HG02763 (cell line): ENCODE results near the gene CSMD2.

Experiments used
- ATAC-seq: cut with Tn5 transposase; IDR thresholded peaks from one replicate; pipeline ENCODE4 v1.9.1; 2021; ENCODE audit warnings: mild to moderate bottlenecking, moderate library complexity; ENCODE audit not compliant: unreplicated experiment

The CSMD2 gene

GRCh38 chr1:33725037-33725436 lies 440.0 kb downstream of the CSMD2 start:
- ATAC-seq = no peak

DNA sequence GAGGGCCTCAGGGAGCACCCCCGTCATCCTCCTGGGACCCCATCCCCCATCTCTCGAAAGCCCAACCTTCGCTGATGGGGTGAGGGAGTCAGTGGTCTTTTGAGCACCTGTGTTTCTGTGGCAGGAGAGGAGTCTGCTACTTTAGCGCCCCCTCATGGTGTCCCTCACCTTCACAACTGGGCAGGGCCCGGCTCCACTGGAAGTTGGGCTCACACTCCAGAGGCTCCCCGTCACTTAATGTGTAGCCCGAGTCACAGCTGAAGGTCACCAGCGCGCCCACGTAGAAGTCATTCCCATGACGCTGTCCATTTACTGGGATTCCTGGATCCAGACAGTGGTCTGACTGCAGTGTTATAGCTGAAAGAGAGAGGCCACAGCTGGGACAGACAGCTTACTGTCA lies 440.7 kb downstream of the CSMD2 start:
- no peak for ATAC-seq

GRCh38 chr1:33723251-33723650 lies 441.8 kb downstream of the CSMD2 start:
- ATAC-seq = no peak

GRCh38 chr1:33721301-33721815 lies 443.7 kb downstream of the CSMD2 start:
- ATAC-seq = no peak

- ATAC-seq = no peak
Measured at GRCh38 chr1:33719771-33720670, 445.0 kb downstream of the CSMD2 start.

DNA sequence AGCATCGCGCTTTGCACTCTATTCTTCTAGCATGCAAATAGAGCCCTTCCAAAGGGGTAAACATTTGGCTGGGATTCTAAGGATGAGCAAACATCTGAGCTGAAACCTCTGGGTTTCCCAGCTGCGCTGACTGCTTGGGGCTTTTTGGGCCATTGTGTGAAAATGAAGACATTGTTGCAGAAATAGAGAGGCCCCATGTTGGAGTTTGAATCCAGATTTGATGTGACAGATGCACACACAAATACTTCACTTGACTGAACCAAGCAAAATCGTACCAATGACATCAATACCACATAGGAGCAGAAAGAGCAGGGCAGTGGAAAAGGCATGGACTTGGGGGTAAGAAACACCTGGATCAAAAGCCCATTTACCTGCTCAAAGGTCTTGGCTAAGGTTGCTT lies 445.7 kb downstream of the CSMD2 start:
- ATAC-seq = no peak

- no peak for ATAC-seq
Measured at GRCh38 chr1:33718186-33718585, 446.8 kb downstream of the CSMD2 start.

GRCh38 chr1:33716976-33717688 lies 447.9 kb downstream of the CSMD2 start:
- ATAC-seq = no peak

DNA sequence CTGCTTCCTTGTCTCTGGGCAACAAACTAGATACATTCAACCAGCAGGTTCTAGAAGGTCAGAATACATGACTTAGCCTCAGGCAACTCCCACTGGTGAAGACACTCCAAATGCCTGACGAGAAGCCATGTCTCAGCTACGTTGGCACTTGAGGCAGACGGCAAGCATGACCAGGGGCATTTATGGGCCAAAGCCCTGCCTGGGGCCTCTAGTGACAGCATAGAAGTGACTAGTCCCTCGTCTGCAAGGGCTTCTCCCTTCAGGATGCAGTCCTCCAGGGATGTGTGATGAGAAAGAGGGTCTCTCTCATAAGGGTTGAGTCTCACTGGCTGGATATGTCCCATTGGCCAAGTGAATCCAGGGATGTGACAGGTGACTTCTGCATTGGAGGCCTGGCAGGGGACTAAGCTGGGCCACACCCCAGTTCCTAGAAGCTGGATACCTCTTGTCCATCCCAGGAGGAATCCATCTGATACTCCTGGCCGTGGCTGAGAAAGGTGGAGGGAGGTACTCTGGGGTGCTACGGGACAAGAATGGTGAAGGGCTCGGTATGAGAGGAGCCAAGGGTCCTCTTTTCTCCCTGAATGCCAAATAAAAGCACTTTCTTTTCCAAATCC lies 449.7 kb downstream of the CSMD2 start:
- no peak for ATAC-seq

DNA sequence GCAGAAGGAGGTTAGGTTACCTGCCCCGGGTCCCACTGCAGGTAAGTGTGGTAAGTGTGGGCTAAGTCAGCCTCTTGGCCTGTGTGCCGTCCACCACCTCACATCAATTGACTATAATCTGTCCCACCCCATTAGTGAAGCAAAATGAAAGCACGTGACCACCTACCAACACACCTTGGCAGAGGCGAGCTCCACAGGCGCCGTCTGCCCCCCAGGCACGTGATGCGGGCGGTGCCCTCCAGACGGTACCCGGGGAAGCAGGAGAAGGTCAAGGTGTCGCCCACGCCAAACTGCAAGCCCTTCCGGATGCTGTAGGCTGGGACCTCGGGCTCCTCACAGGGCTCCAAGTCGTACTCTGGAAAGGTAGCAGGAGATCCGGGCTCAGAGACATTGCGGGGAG lies 450.6 kb downstream of the CSMD2 start:
- ATAC-seq = no peak

- ATAC-seq = no peak
Measured at GRCh38 chr1:33713058-33713877, 451.8 kb downstream of the CSMD2 start.

- ATAC-seq = no peak
Measured at GRCh38 chr1:33712186-33712585, 452.8 kb downstream of the CSMD2 start.

GRCh38 chr1:33711511-33711910 lies 453.5 kb downstream of the CSMD2 start:
- no peak for ATAC-seq

GRCh38 chr1:33710967-33711366 lies 454.1 kb downstream of the CSMD2 start:
- no peak for ATAC-seq

DNA sequence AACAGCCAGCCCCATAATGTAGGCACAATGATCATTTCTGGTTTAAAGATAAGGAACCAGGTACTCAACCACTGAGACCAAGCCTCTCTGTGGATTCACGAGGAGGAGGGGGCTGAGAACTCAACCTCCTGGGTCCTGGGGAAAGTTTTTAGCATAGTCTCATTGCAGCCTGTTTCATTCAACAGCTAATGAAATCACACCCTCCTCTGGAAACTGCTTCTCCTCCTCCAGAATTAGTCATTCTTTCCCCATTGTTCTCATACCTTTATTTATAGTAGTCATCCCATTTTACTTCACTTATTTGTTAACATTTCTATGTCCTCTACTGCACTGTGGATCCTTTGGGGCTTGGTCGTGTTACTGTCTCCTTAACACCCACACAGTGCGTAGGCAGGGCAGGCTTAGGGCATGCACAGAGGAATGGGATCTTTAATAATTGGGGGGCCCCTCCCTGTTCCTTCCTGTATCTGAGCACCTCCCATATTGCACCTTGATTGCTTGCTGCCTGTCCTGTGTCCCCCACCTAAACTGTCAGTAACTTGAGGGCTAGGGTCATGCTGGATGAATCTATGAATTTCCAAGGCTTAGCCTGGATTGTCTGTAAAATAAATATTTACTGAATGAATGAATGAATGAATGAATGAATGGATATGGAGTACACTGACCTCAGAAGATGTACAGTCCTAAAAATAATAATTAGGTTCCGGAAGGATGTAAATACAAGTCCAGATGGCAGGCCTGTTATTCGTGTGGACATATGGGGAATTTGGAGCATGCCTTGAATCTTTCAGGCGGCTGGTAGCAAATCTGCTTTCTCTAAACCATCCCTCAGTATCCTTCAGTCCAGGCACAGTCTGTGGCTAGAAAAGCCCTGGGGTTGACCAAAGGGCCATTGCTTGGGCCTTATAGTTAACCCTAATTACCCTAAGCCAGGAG lies 455.0 kb downstream of the CSMD2 start:
- ATAC-seq = no peak

GRCh38 chr1:33709174-33709782 lies 455.8 kb downstream of the CSMD2 start:
- ATAC-seq = no peak

DNA sequence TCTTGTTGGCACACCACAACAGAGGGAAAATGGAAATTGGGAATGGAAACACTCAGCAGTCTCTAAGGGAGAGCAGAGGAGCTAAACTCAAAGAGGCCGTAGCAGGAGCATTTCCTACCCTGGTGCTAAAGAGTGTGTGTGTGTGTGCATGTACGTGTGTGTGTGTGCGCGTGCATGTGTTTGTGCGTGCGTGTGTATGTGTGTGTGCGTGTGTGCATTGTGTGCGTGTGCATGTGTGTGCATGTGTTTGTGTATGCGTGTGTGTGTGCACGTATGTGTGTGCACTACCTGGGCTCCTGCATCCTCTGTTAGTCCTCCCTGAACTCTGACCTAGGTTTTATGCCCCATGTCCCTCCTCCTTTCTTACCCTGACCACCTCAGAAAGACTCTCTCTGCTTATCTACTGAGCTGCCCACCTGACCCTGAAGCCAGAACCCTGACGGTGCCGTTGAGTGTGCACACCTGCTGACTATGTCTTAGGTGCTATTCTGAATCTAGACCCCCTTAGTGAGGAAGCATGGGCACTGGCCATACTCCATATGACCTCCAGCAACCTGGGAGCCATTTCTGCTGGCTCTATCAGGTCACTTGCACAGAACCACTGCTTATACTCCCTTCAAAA lies 458.3 kb downstream of the CSMD2 start:
- no peak for ATAC-seq

GRCh38 chr1:33703464-33703863 lies 461.6 kb downstream of the CSMD2 start:
- no peak for ATAC-seq
